Body of pancreas (tissue), 4 donors: ENCODE results near the gene PPM1K. TPM values are rescaled to one million over a fixed set of nuclear protein-coding genes. Genes with fewer than 3 reads are reported as not detected.

ENCODE experiments used
- ATAC-seq: fragments of 150-250 bp; one replicate; pipeline ENCODE4 v1.9.1; 2016
- DNase-seq, 4 donors: peaks; one replicate each; pipeline ENCODE4 v3.0.0-alpha.2; 2019
- H3K27ac ChIP-seq, 4 donors: fragments of 200-600 bp; sonication (generic); 1 replicate in 3 of 4; 2 replicates in 1 of 4; pipeline versions ENCODE4 v1.5.1 to v1.6.1; 2016 to 2019; ENCODE audit warnings: mild to moderate bottlenecking in 1 of 4, mixed read lengths in 1 of 4, moderate library complexity in 1 of 4
- H3K27me3 ChIP-seq, 2 donors: fragments of 200-600 bp; sonication (generic); one replicate each; pipeline ENCODE4 v1.6.0; 2016; ENCODE audit warnings: mild to moderate bottlenecking in 1 of 2
- H3K36me3 ChIP-seq, 2 donors: fragments of 200-600 bp; sonication (generic); replicated peaks in 1 of 2; 2 replicates each; pipeline ENCODE4 v1.5.1; 2016; ENCODE audit warnings: low read depth in 2 of 2; ENCODE audit not compliant: insufficient read depth in 1 of 2
- H3K4me1 ChIP-seq: fragments of 200-600 bp; sonication (generic); one replicate; pipeline ENCODE4 v1.6.0; 2016
- H3K4me3 ChIP-seq, 2 donors: fragments of 200-600 bp; sonication (generic); 1 replicate in 1 of 2; 2 replicates in 1 of 2; pipeline ENCODE4 v1.5.1; 2016 to 2019
- H3K9me3 ChIP-seq, 3 donors: fragments of 200-600 bp; sonication (generic); 1 replicate in 2 of 3; 2 replicates in 1 of 3; pipeline ENCODE4 v1.5.1; 2016
- CTCF ChIP-seq, 7 experiments: fragments of 450-650 bp in 4 of 7; fragments of 200-600 bp in 3 of 7; sonication (generic) in 3 of 7; IDR thresholded peaks; one replicate each; pipeline ENCODE4 v1.5.1; 2016 to 2019; ENCODE audit warnings: antibody characterized with exemption in 7 of 7
- POLR2A ChIP-seq, 3 donors: fragments of 450-650 bp; IDR thresholded peaks; one replicate each; pipeline ENCODE4 v1.6.1; 2016; ENCODE audit warnings: antibody characterized with exemption in 3 of 3, mild to moderate bottlenecking in 2 of 3
- WGBS, 2 donors: methylation state at CpG; one replicate each; pipeline ENCODE4 v1.1.5; 2017; 5-methylcytosine and 5-hydroxymethylcytosine counted together
- intact Hi-C: fragments of 100-400 bp; cut with DNase I; formaldehyde crosslinking; loops from one replicate; pipeline ENCODE4 v1.15.1; 2023
- total RNA-seq, 2 donors: library from RNA; depleted of rRNA; stranded (reverse); fragments of >200 nt; gene quantifications; one replicate each; pipeline ENCODE4 v1.1.0, GENCODE V29; 2016

The PPM1K gene
- total RNA-seq: 10 to 100 TPM; 29.3 to 56.4 TPM

- Histone ChIP-seq H3K36me3 (no peaks in the 10 kb centered on the region), H3K27ac (peak within 1 kb of the TSS; percentile 96 to 100 (median 98)), H3K9me3 (no peaks in the 10 kb centered on the region), H3K4me3 (peak within 1 kb of the TSS; percentile 50 to 59), H3K27me3 (no peaks in the 10 kb centered on the region), H3K4me1 (peaks cover 36% of the 10 kb centered on the region)
- intact Hi-C loops: no loop called here
- ATAC-seq (peak; percentile 92), DNase-seq (peak; percentile 100)
- WGBS, 2 donors: 0% methylated on average over 16 to 53 of the region's 55 CpGs
- peak in 3 of 7 experiments; percentile 14 to 31 (median 17) for TF ChIP-seq CTCF (IDR thresholded peaks at IDR 0.05)
- TF ChIP-seq POLR2A (IDR thresholded peaks at IDR 0.05): peak; percentile 87 to 98 (median 97)
Measured at GRCh38 chr4:88284439-88285234, at the start of gene PPM1K. Gene PPM1K (minus strand): TSS chr4:88284561. CDS start chr4:88278583, 5,978 bp downstream.

- H3K27ac ChIP-seq: no peak overlapping the region
Measured at GRCh38 chr4:88333741-88334405, 49.5 kb upstream of the PPM1K start.

GRCh38 chr4:88327665-88328064, 43.3 kb upstream of the PPM1K start:
- DNase-seq (no peak), ATAC-seq (no peak)
- WGBS, 2 donors: 76 to 84% methylated on average over 1 of the region's 1 CpG
- H3K4me3 ChIP-seq: no peak overlapping the region
- H3K36me3 ChIP-seq: no peaks in the 10 kb centered on the region
- no peaks in the 10 kb centered on the region for H3K27me3 ChIP-seq
- intact Hi-C loops: no loop called here
- TF ChIP-seq POLR2A (IDR thresholded peaks at IDR 0.05): no peak
- no peak for TF ChIP-seq CTCF (IDR thresholded peaks at IDR 0.05)
- H3K4me1 ChIP-seq: no peaks in the 10 kb centered on the region
- no peaks in the 10 kb centered on the region for H3K9me3 ChIP-seq
- H3K27ac ChIP-seq: no peak overlapping the region

More at GRCh38 chr4:88333741-88334405, 49.5 kb upstream of the PPM1K start:
- peaks cover 7% of the 10 kb centered on the region for H3K4me1 ChIP-seq
- H3K4me3 ChIP-seq: no peak overlapping the region
- ATAC-seq (no peak), DNase-seq (peak in 1 of 4 donors; percentile 5)
- H3K9me3 ChIP-seq: no peaks in the 10 kb centered on the region
- H3K36me3 ChIP-seq: no peaks in the 10 kb centered on the region
- intact Hi-C loops: no loop called here
- H3K27me3 ChIP-seq: no peaks in the 10 kb centered on the region
- TF ChIP-seq CTCF (IDR thresholded peaks at IDR 0.05) (no peak), POLR2A (IDR thresholded peaks at IDR 0.05) (no peak)
- WGBS, 2 donors: 84 to 100% methylated on average over 1 of the region's 1 CpG

- 39% methylated on average over 5 of the region's 5 CpGs for WGBS, 2 donors
- ATAC-seq (no peak), DNase-seq (peak in 1 of 4 donors; percentile 23)
- Histone ChIP-seq H3K4me3 (no peak overlapping the region), H3K4me1 (peaks cover under 1% of the 10 kb centered on the region), H3K27me3 (no peaks in the 10 kb centered on the region), H3K27ac (no peak overlapping the region), H3K36me3 (no peaks in the 10 kb centered on the region), H3K9me3 (no peaks in the 10 kb centered on the region)
- TF ChIP-seq CTCF (IDR thresholded peaks at IDR 0.05): no peak
- TF ChIP-seq POLR2A (IDR thresholded peaks at IDR 0.05): no peak
- intact Hi-C loops: no loop called here
Measured at GRCh38 chr4:88320780-88321373, 36.5 kb upstream of the PPM1K start.
